Adipocyte (in vitro differentiated cells): ENCODE data around the gene PIAS4.
A peak's percentile ranks its signal among the peaks of the same experiment; 100 is the strongest.

Experiments used
- DNase-seq: peaks from one replicate; pipeline ENCODE4 v3.0.0-alpha.2; 2015; ENCODE audit warnings: low read depth
- H3K27me3 ChIP-seq: replicated peaks from 2 replicates; pipeline ENCODE4 v1.7.0; 2013; ENCODE audit warnings: mild to moderate bottlenecking, low read length, moderate library complexity; ENCODE audit not compliant: control insufficient read depth, insufficient read depth
- H3K36me3 ChIP-seq: 2 replicates; pipeline ENCODE4 v1.7.0; 2013; ENCODE audit warnings: low read length, mild to moderate bottlenecking, moderate library complexity; ENCODE audit not compliant: control insufficient read depth, insufficient read depth, severe bottlenecking
- H3K4me1 ChIP-seq: 2 replicates; pipeline ENCODE4 v1.7.0; 2013; ENCODE audit warnings: mild to moderate bottlenecking, low read length, moderate library complexity; ENCODE audit not compliant: control insufficient read depth, insufficient read depth
- H3K4me3 ChIP-seq: 2 replicates; pipeline ENCODE4 v1.7.0; 2013; ENCODE audit warnings: mild to moderate bottlenecking, low read length, moderate library complexity
- H3K9ac ChIP-seq: 2 replicates; pipeline ENCODE4 v1.7.0; 2013; ENCODE audit warnings: mild to moderate bottlenecking, low read length, moderate library complexity
- H3K9me3 ChIP-seq: 2 replicates; pipeline ENCODE4 v1.7.0; 2013; ENCODE audit warnings: mild to moderate bottlenecking, low read length, moderate library complexity; ENCODE audit not compliant: control insufficient read depth

Gene PIAS4

GRCh38 chr19:4066176-4066606 lies 58.7 kb downstream of the PIAS4 start:
- Histone ChIP-seq H3K9ac (peak overlapping the region; percentile 88), H3K4me1 (peaks cover 32% of the 10 kb centered on the region), H3K9me3 (no peaks in the 10 kb centered on the region), H3K4me3 (peak overlapping the region; percentile 82), H3K27me3 (no peaks in the 10 kb centered on the region), H3K36me3 (peaks cover 9% of the 10 kb centered on the region)
- DNase-seq = no peak

- Histone ChIP-seq H3K36me3 (peaks cover 9% of the 10 kb centered on the region), H3K4me1 (peaks cover 26% of the 10 kb centered on the region), H3K9me3 (no peaks in the 10 kb centered on the region), H3K4me3 (peak within 1 kb of the TSS; percentile 82), H3K27me3 (no peaks in the 10 kb centered on the region), H3K9ac (peak within 1 kb of the TSS; percentile 88)
- DNase-seq = peak; percentile 86
Observed at GRCh38 chr19:4066682-4067395, 59.3 kb downstream of the PIAS4 start, which contains the start of gene ZBTB7A. TSS of gene ZBTB7A (minus strand) at chr19:4066899. CDS start at chr19:4055232, 11,667 bp downstream.

- Histone ChIP-seq H3K9me3 (no peaks in the 10 kb centered on the region), H3K9ac (peak overlapping the region; percentile 80), H3K4me3 (peak overlapping the region; percentile 75), H3K4me1 (peaks cover 19% of the 10 kb centered on the region), H3K36me3 (peaks cover 7% of the 10 kb centered on the region), H3K27me3 (no peaks in the 10 kb centered on the region)
- DNase-seq = peak; percentile 56
Observed at GRCh38 chr19:4067396-4068046, 60.0 kb downstream of the PIAS4 start.

GRCh38 chr19:4068047-4068966 lies 60.8 kb downstream of the PIAS4 start:
- Histone ChIP-seq H3K9me3 (no peaks in the 10 kb centered on the region), H3K36me3 (no peaks in the 10 kb centered on the region), H3K4me3 (peak overlapping the region; percentile 75), H3K9ac (peak overlapping the region; percentile 80), H3K27me3 (no peaks in the 10 kb centered on the region), H3K4me1 (peaks cover 11% of the 10 kb centered on the region)
- no peak for DNase-seq

GRCh38 chr19:4069331-4069959 lies 61.9 kb downstream of the PIAS4 start:
- Histone ChIP-seq H3K4me3 (no peak overlapping the region), H3K4me1 (peaks cover 6% of the 10 kb centered on the region), H3K36me3 (no peaks in the 10 kb centered on the region), H3K9me3 (no peaks in the 10 kb centered on the region), H3K9ac (no peak overlapping the region), H3K27me3 (no peaks in the 10 kb centered on the region)
- no peak for DNase-seq

- Histone ChIP-seq H3K9me3 (no peaks in the 10 kb centered on the region), H3K4me1 (peaks cover 6% of the 10 kb centered on the region), H3K4me3 (no peak overlapping the region), H3K36me3 (no peaks in the 10 kb centered on the region), H3K27me3 (no peaks in the 10 kb centered on the region), H3K9ac (no peak overlapping the region)
- DNase-seq = no peak
Observed at GRCh38 chr19:4071610-4072009, 64.1 kb downstream of the PIAS4 start.

- no peak overlapping the region for H3K4me3 ChIP-seq
- H3K4me1 ChIP-seq = no peaks in the 10 kb centered on the region
- H3K9me3 ChIP-seq = no peaks in the 10 kb centered on the region
- DNase-seq = no peak
- no peaks in the 10 kb centered on the region for H3K27me3 ChIP-seq
- H3K36me3 ChIP-seq = no peaks in the 10 kb centered on the region
- H3K9ac ChIP-seq = no peak overlapping the region
Observed at GRCh38 chr19:4075373-4075772, 67.8 kb downstream of the PIAS4 start.

GRCh38 chr19:4077007-4077374 lies 69.5 kb downstream of the PIAS4 start:
- DNase-seq = no peak
- Histone ChIP-seq H3K4me3 (no peak overlapping the region), H3K36me3 (no peaks in the 10 kb centered on the region), H3K4me1 (no peaks in the 10 kb centered on the region), H3K9ac (no peak overlapping the region), H3K27me3 (no peaks in the 10 kb centered on the region), H3K9me3 (no peaks in the 10 kb centered on the region)

GRCh38 chr19:4077800-4078684 lies 70.5 kb downstream of the PIAS4 start:
- DNase-seq = peak; percentile 59
- Histone ChIP-seq H3K9ac (peak overlapping the region; percentile 79), H3K36me3 (no peaks in the 10 kb centered on the region), H3K4me1 (no peaks in the 10 kb centered on the region), H3K27me3 (no peaks in the 10 kb centered on the region), H3K9me3 (no peaks in the 10 kb centered on the region), H3K4me3 (peak overlapping the region; percentile 83)

GRCh38 chr19:4080473-4080872 lies 72.9 kb downstream of the PIAS4 start:
- H3K4me3 ChIP-seq = no peak overlapping the region
- no peaks in the 10 kb centered on the region for H3K9me3 ChIP-seq
- H3K4me1 ChIP-seq = no peaks in the 10 kb centered on the region
- no peaks in the 10 kb centered on the region for H3K27me3 ChIP-seq
- DNase-seq = no peak
- H3K9ac ChIP-seq = no peak overlapping the region
- no peaks in the 10 kb centered on the region for H3K36me3 ChIP-seq
